ENCODE measurements around the gene SPCS2. TPM values are rescaled to one million over a fixed set of nuclear protein-coding genes. Genes with fewer than 3 reads are reported as not detected.

SPCS2 gene
- total and polyA plus RNA-seq, 2 of the 8 experiments (the other 6 are each of a cell fraction or from before 2014, with no cell fraction given) = 92.7 to 161 TPM

DNA sequence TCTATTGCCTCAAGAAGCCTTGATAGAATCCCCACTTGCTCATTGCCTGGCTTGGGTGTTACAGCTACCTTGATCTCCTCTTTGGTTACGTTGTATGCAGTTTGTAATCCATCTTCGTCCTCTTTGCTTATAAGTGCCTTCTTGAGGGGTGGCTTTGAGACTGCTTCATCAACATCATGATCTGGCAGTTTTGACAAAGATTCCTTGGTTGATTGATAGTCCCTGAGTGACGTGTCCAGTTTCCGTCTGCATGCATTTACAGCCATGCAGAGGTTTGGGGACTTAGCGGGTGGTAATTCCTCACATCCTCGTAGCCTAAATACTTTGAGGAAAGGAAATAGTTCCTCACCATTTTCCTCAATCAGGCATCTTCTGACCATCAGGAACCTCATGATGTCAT is 62.8 kb downstream of the SPCS2 start:
- Histone ChIP-seq H3K18ac (ENCODE audit: extremely low read depth, low read length) (no peak overlapping the region), H4K5ac (ENCODE audit: insufficient read length, low read depth, low read length) (no peak overlapping the region), H4K8ac (ENCODE audit: extremely low read depth, insufficient read depth, low read length) (no peak overlapping the region), H3K4me1 (replicated peaks in 1 of 4; ENCODE audit: control insufficient read depth in 3 of 4, insufficient read depth in 4 of 4, low read length in 3 of 4) (no peaks in the 10 kb centered on the region), H3K79me2 (ENCODE audit: control insufficient read depth in 1 of 2, insufficient read depth in 2 of 2, low read length in 2 of 2) (no peaks in the 10 kb centered on the region), H2BK15ac (ENCODE audit: low read length) (no peak overlapping the region), H3K79me1 (ENCODE audit: low read depth, low read length) (no peaks in the 10 kb centered on the region), H3K27ac (ENCODE audit: low read depth, low read length) (no peak overlapping the region), H4K20me1 (replicated peaks in 1 of 2; ENCODE audit: control insufficient read depth in 1 of 2, insufficient read depth in 2 of 2, low read length in 2 of 2) (no peaks in the 10 kb centered on the region), H3K56ac (replicated peaks; ENCODE audit: insufficient read length, low read depth, low read length) (no peak overlapping the region), H3K14ac (ENCODE audit: insufficient read length) (no peak overlapping the region), H3K9ac (replicated peaks in 1 of 4; ENCODE audit: extremely low read depth in 1 of 4, low read depth in 3 of 4, low read length in 3 of 4) (no peak overlapping the region), H3K4me2 (ENCODE audit: insufficient read depth in 1 of 2, low read depth in 2 of 2, low read length in 2 of 2) (no peak overlapping the region), H2BK20ac (ENCODE audit: low read length) (no peak overlapping the region), H3K4ac (replicated peaks; ENCODE audit: insufficient read length, low read depth, low read length) (no peak overlapping the region), H2AK5ac (ENCODE audit: low read depth, low read length) (no peak overlapping the region), H3K27me3 (replicated peaks in 1 of 4; ENCODE audit: control insufficient read depth in 3 of 4, extremely low read depth in 1 of 4, insufficient read depth in 3 of 4, low read length in 3 of 4) (no peaks in the 10 kb centered on the region), H2BK5ac (ENCODE audit: low read depth, low read length) (no peak overlapping the region), H2BK12ac (ENCODE audit: low read depth, low read length) (no peak overlapping the region), H3K23ac (ENCODE audit: insufficient read length) (no peak overlapping the region), H4K91ac (replicated peaks; ENCODE audit: insufficient read length, low read length) (no peak overlapping the region), H3K23me2 (ENCODE audit: low read depth, low read length) (no peaks in the 10 kb centered on the region), H2AFZ (ENCODE audit: low read length) (no peak overlapping the region), H2BK120ac (replicated peaks; ENCODE audit: low read depth, low read length) (no peak overlapping the region), H3K4me3 (ENCODE audit: extremely low read depth in 1 of 4, insufficient read depth in 2 of 4, low read depth in 3 of 4, low read length in 4 of 4) (no peak overlapping the region), H3K9me3 (ENCODE audit: insufficient read depth in 2 of 2, low read depth in 1 of 2, low read length in 1 of 2) (no peaks in the 10 kb centered on the region), H3K36me3 (ENCODE audit: control insufficient read depth in 2 of 4, insufficient read depth in 4 of 4, low read length in 3 of 4) (peaks cover 3 to 24% (median 5%) of the 10 kb centered on the region in 4 experiments)
- ChIA-PET POLR2A (ENCODE audit: partially characterized antibody) (interaction anchor here (1.1 kb wide), 1 partner anchor 9 kb away, joined by 3 read pairs; no protein-coding TSS in a partner anchor), CTCF (ENCODE audit: partially characterized antibody) (interaction anchor here (1.5 to 3.9 kb wide), 3 partner anchors 11 to 19 kb away, joined by 3 to 50 read pairs (median 3); no protein-coding TSS in a partner anchor)
- DNase-seq (ENCODE audit: low read depth in 1 of 2, low spot score in 2 of 2) (no peak), FAIRE-seq (no peak)
- 91% methylated on average over 6 of the region's 6 CpGs; no CpG with 5 or more reads in 1 of the 2 experiments for WGBS, 2 experiments (ENCODE audit: extremely low coverage in 1 of 2, insufficient coverage in 1 of 2, insufficient read length in 1 of 2, insufficient replicate concordance in 2 of 2, low coverage in 1 of 2, low lambda C conversion rate in 2 of 2, missing lambda C conversion rate in 1 of 2)
- TF ChIP-seq SIX5 (IDR thresholded peaks at IDR 0.05; ENCODE audit: low read depth, low read length) (no peak), TEAD4 (IDR thresholded peaks at IDR 0.05; ENCODE audit: low read depth, low read length) (no peak), SAP30 (IDR thresholded peaks at IDR 0.05; ENCODE audit: insufficient read depth, insufficient replicate concordance, low read length) (no peak), POU5F1 (IDR thresholded peaks at IDR 0.05; ENCODE audit: low read depth, low read length) (no peak), SP4 (IDR thresholded peaks at IDR 0.05; ENCODE audit: low read length) (no peak), NANOG (IDR thresholded peaks at IDR 0.05; ENCODE audit: insufficient read depth, low read depth, low read length, poor library complexity, severe bottlenecking) (no peak), POLR2A (IDR thresholded peaks at IDR 0.05; ENCODE audit: control extremely low read depth in 1 of 2, low read depth in 2 of 2, low read length in 2 of 2) (no peak), POLR2AphosphoS5 (IDR thresholded peaks at IDR 0.05; ENCODE audit: low read depth, low read length) (no peak), GABPA (IDR thresholded peaks at IDR 0.05; ENCODE audit: borderline replicate concordance, insufficient read depth, low read length) (no peak), KDM5A (IDR thresholded peaks at IDR 0.05; ENCODE audit: low read length) (no peak), EGR1 (IDR thresholded peaks at IDR 0.05; ENCODE audit: borderline replicate concordance, low read depth, low read length) (no peak), CHD1 (IDR thresholded peaks at IDR 0.05; ENCODE audit: low read depth, low read length) (no peak)
- TF ChIP-seq, protein P1, sequence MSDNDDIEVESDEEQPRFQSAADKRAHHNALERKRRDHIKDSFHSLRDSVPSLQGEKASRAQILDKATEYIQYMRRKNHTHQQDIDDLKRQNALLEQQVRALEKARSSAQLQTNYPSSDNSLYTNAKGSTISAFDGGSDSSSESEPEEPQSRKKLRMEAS (IDR thresholded peaks at IDR 0.05) = no peak
- TF ChIP-seq, protein P2, sequence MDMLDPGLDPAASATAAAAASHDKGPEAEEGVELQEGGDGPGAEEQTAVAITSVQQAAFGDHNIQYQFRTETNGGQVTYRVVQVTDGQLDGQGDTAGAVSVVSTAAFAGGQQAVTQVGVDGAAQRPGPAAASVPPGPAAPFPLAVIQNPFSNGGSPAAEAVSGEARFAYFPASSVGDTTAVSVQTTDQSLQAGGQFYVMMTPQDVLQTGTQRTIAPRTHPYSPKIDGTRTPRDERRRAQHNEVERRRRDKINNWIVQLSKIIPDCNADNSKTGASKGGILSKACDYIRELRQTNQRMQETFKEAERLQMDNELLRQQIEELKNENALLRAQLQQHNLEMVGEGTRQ (IDR thresholded peaks at IDR 0.05; ENCODE audit: low read length) = no peak

All from H1 (cell line).